Ureter (tissue), 1 donor: Measurements from ENCODE around the gene TMEM186. TPM values are rescaled to one million over a fixed set of nuclear protein-coding genes. Genes with fewer than 3 reads are reported as not detected.
A peak's percentile ranks its signal among the peaks of the same experiment; 100 is the strongest.
"Not testable (repeated sequence)": the region's sequence is repeated elsewhere in the genome, so short reads cannot be mapped to it uniquely, and the experiment has no call there.

Experiments used
- DNase-seq: peaks from one replicate; pipeline ENCODE4 v3.0.0-alpha.2; 2020; ENCODE audit warnings: low spot score
- total RNA-seq: library from RNA; stranded (reverse); gene quantifications from one replicate; pipeline ENCODE4 v1.2.4, GENCODE V29; 2023
- donor health status: DM: yes; HTN: yes; CAD: no.

The TMEM186 gene
- total RNA-seq, result 7.2 TPM

GRCh38 chr16:8797364-8798173, at the start of gene TMEM186, which contains the start of gene PMM2:
Gene TMEM186 (minus strand): TSS chr16:8797639. CDS start chr16:8797614, 25 bp downstream.
Gene PMM2 (plus strand): TSS chr16:8797839. CDS start chr16:8797883, 44 bp downstream.
- peak; percentile 97 for DNase-seq

GRCh38 chr16:8847145-8847544, 49.7 kb upstream of the TMEM186 start:
- peak; percentile 15 for DNase-seq

- no peak for DNase-seq
Observed at GRCh38 chr16:8846401-8846932, 49.0 kb upstream of the TMEM186 start.

GRCh38 chr16:8845699-8846298, 48.4 kb upstream of the TMEM186 start:
- no peak for DNase-seq

GRCh38 chr16:8843296-8843695, 45.9 kb upstream of the TMEM186 start:
- DNase-seq, result not testable (repeated sequence)

- not testable (repeated sequence) for DNase-seq
Observed at GRCh38 chr16:8842016-8842415, 44.6 kb upstream of the TMEM186 start.

- DNase-seq, result not testable (repeated sequence)
Observed at GRCh38 chr16:8837594-8837993, 40.2 kb upstream of the TMEM186 start.

- DNase-seq, result not testable (repeated sequence)
Observed at GRCh38 chr16:8836797-8837196, 39.4 kb upstream of the TMEM186 start.

GRCh38 chr16:8832717-8833105, 35.3 kb upstream of the TMEM186 start:
- no peak for DNase-seq

- DNase-seq, result no peak
Observed at GRCh38 chr16:8831871-8832716, 34.7 kb upstream of the TMEM186 start.

- DNase-seq, result no peak
Observed at GRCh38 chr16:8831450-8831849, 34.0 kb upstream of the TMEM186 start.

- no peak for DNase-seq
Observed at GRCh38 chr16:8828541-8829165, 31.2 kb upstream of the TMEM186 start.

GRCh38 chr16:8826278-8826879, 28.9 kb upstream of the TMEM186 start:
- DNase-seq, result no peak

GRCh38 chr16:8822403-8822802, 25.0 kb upstream of the TMEM186 start:
- no peak for DNase-seq

- DNase-seq, result no peak
Observed at GRCh38 chr16:8819411-8820034, 22.1 kb upstream of the TMEM186 start.

GRCh38 chr16:8818504-8819270, 21.2 kb upstream of the TMEM186 start:
- no peak for DNase-seq

GRCh38 chr16:8816967-8817655, 19.7 kb upstream of the TMEM186 start:
- DNase-seq, result no peak

- DNase-seq, result no peak
Observed at GRCh38 chr16:8814095-8814806, 16.8 kb upstream of the TMEM186 start.
